HEK293 (cell line): ENCODE results near the gene ZMYND12.

Experiments
- BCL11B ChIP-seq: fragments of 450-650 bp; formaldehyde crosslinking; IDR thresholded peaks from 2 replicates; pipeline ENCODE4 v1.5.1; 2016; ENCODE audit warnings: low read depth, missing biosample characterization, missing genetic modification characterization
- HOXA7 ChIP-seq: sonication (generic); formaldehyde crosslinking; IDR thresholded peaks from 2 replicates; pipeline ENCODE4 v1.8.1; 2022; ENCODE audit warnings: missing genetic modification reagents, borderline replicate concordance
- KLF10 ChIP-seq: fragments of 450-650 bp; IDR thresholded peaks from 2 replicates; pipeline ENCODE4 v1.5.1; 2018; ENCODE audit warnings: missing biosample characterization, mild to moderate bottlenecking, missing genetic modification characterization
- KLF9 ChIP-seq: fragments of 450-650 bp; formaldehyde crosslinking; IDR thresholded peaks from 2 replicates; pipeline ENCODE4 v1.5.1; 2016; ENCODE audit warnings: missing biosample characterization, missing genetic modification characterization, low read depth
- SCRT1 ChIP-seq: fragments of 450-650 bp; formaldehyde crosslinking; IDR thresholded peaks from 2 replicates; pipeline ENCODE4 v1.5.1; 2016; ENCODE audit warnings: missing biosample characterization, missing genetic modification characterization, borderline replicate concordance
- SP2 ChIP-seq: fragments of 450-650 bp; formaldehyde crosslinking; IDR thresholded peaks from 2 replicates; pipeline ENCODE4 v1.5.1; 2016; ENCODE audit warnings: missing biosample characterization, missing genetic modification characterization
- SP7 ChIP-seq: fragments of 450-650 bp; formaldehyde crosslinking; IDR thresholded peaks from 2 replicates; pipeline ENCODE4 v1.5.1; 2016; ENCODE audit warnings: missing biosample characterization, missing genetic modification characterization
- ZBTB1 ChIP-seq: fragments of 450-650 bp; formaldehyde crosslinking; IDR thresholded peaks from 2 replicates; pipeline ENCODE4 v1.5.1; 2016; ENCODE audit warnings: missing biosample characterization, missing genetic modification characterization
- ZEB2 ChIP-seq: fragments of 450-650 bp; formaldehyde crosslinking; IDR thresholded peaks from 2 replicates; pipeline ENCODE4 v1.5.1; 2016; ENCODE audit warnings: missing biosample characterization, missing genetic modification characterization
- ZFHX2 ChIP-seq: fragments of 450-650 bp; formaldehyde crosslinking; conservative IDR thresholded peaks from 2 replicates; pipeline ENCODE4 v1.5.1; 2016; ENCODE audit warnings: missing biosample characterization, missing genetic modification characterization
- ZNF10 ChIP-seq: fragments of 450-650 bp; formaldehyde crosslinking; IDR thresholded peaks from 2 replicates; pipeline ENCODE4 v1.5.1; 2017; ENCODE audit warnings: missing biosample characterization, missing genetic modification characterization
- ZNF146 ChIP-seq: fragments of 450-650 bp; formaldehyde crosslinking; IDR thresholded peaks from 2 replicates; pipeline ENCODE4 v1.5.1; 2016; ENCODE audit warnings: missing biosample characterization, missing genetic modification characterization
- ZNF157 ChIP-seq: fragments of 450-650 bp; formaldehyde crosslinking; IDR thresholded peaks from 2 replicates; pipeline ENCODE4 v1.5.1; 2016; ENCODE audit warnings: missing biosample characterization, missing genetic modification characterization
- ZNF19 ChIP-seq: fragments of 450-650 bp; formaldehyde crosslinking; IDR thresholded peaks from 2 replicates; pipeline ENCODE4; 2016; ENCODE audit warnings: missing biosample characterization, missing genetic modification characterization, low read depth
- ZNF211 ChIP-seq: fragments of 450-650 bp; formaldehyde crosslinking; IDR thresholded peaks from 2 replicates; pipeline ENCODE4 v1.5.1; 2016; ENCODE audit warnings: low read depth, missing biosample characterization, missing genetic modification characterization
- ZNF223 ChIP-seq: fragments of 450-650 bp; formaldehyde crosslinking; IDR thresholded peaks from 2 replicates; pipeline ENCODE4 v1.5.1; 2016; ENCODE audit warnings: missing biosample characterization, missing genetic modification characterization
- ZNF292 ChIP-seq: fragments of 450-650 bp; formaldehyde crosslinking; IDR thresholded peaks from 2 replicates; pipeline ENCODE4 v1.5.1; 2016; ENCODE audit warnings: low read depth, missing biosample characterization, missing genetic modification characterization, borderline replicate concordance
- ZNF37A ChIP-seq: fragments of 450-650 bp; IDR thresholded peaks from 2 replicates; pipeline ENCODE4 v1.5.1; 2018; ENCODE audit warnings: missing biosample characterization, missing genetic modification characterization
- ZNF394 ChIP-seq: fragments of 450-650 bp; formaldehyde crosslinking; IDR thresholded peaks from 2 replicates; pipeline ENCODE4 v1.5.1; 2016; ENCODE audit warnings: missing biosample characterization, missing genetic modification characterization, mild to moderate bottlenecking, moderate library complexity, borderline replicate concordance
- ZNF501 ChIP-seq: fragments of 450-650 bp; formaldehyde crosslinking; IDR thresholded peaks from 2 replicates; pipeline ENCODE4 v1.5.1; 2016; ENCODE audit warnings: missing biosample characterization, missing genetic modification characterization
- ZNF544 ChIP-seq: fragments of 450-650 bp; formaldehyde crosslinking; IDR thresholded peaks from 2 replicates; pipeline ENCODE4 v1.5.0; 2017; ENCODE audit warnings: missing biosample characterization, missing genetic modification characterization
- ZNF561 ChIP-seq: fragments of 450-650 bp; IDR thresholded peaks from 2 replicates; pipeline ENCODE4 v1.5.1; 2018; ENCODE audit warnings: missing biosample characterization, missing genetic modification characterization, borderline replicate concordance
- ZNF585B ChIP-seq: fragments of 450-650 bp; formaldehyde crosslinking; IDR thresholded peaks from 2 replicates; pipeline ENCODE4 v1.5.1; 2016; ENCODE audit warnings: missing biosample characterization, missing genetic modification characterization
- ZNF626 ChIP-seq: fragments of 450-650 bp; sonication (Bioruptor Pico); formaldehyde crosslinking; IDR thresholded peaks from 2 replicates; pipeline ENCODE4 v1.5.1; 2018; ENCODE audit warnings: missing biosample characterization, missing genetic modification characterization, inconsistent platforms
- ZNF791 ChIP-seq: fragments of 450-650 bp; formaldehyde crosslinking; IDR thresholded peaks from 2 replicates; pipeline ENCODE4 v1.5.1; 2016; ENCODE audit warnings: missing biosample characterization, missing genetic modification characterization
- ZNF792 ChIP-seq: fragments of 450-650 bp; formaldehyde crosslinking; IDR thresholded peaks from 2 replicates; pipeline ENCODE4 v1.5.1; 2016; ENCODE audit warnings: missing biosample characterization, missing genetic modification characterization
- ZNF837 ChIP-seq: fragments of 450-650 bp; formaldehyde crosslinking; IDR thresholded peaks from 2 replicates; pipeline ENCODE4 v1.5.1; 2016; ENCODE audit warnings: missing biosample characterization, missing genetic modification characterization
- ZXDB ChIP-seq: fragments of 450-650 bp; formaldehyde crosslinking; IDR thresholded peaks from 2 replicates; pipeline ENCODE4 v1.5.1; 2016; ENCODE audit warnings: missing biosample characterization, missing genetic modification characterization
- TF ChIP-seq, protein P1 (sequence below): fragments of 450-650 bp; formaldehyde crosslinking; IDR thresholded peaks from 2 replicates; pipeline ENCODE4 v1.5.1; 2017; ENCODE audit warnings: missing biosample characterization, missing genetic modification characterization
- TF ChIP-seq, protein P2 (sequence below): fragments of 450-650 bp; formaldehyde crosslinking; IDR thresholded peaks from 2 replicates; pipeline ENCODE4 v1.5.1; 2016; ENCODE audit warnings: missing biosample characterization, missing genetic modification characterization
- TF ChIP-seq, protein P3 (sequence below): fragments of 450-650 bp; formaldehyde crosslinking; IDR thresholded peaks from 2 replicates; pipeline ENCODE4 v1.5.1; 2016; ENCODE audit warnings: missing biosample characterization, missing genetic modification characterization
- TF ChIP-seq, protein P4 (sequence below): fragments of 450-650 bp; formaldehyde crosslinking; IDR thresholded peaks from 2 replicates; pipeline ENCODE4 v1.5.1; 2016; ENCODE audit warnings: missing biosample characterization, missing genetic modification characterization

The ZMYND12 gene

DNA sequence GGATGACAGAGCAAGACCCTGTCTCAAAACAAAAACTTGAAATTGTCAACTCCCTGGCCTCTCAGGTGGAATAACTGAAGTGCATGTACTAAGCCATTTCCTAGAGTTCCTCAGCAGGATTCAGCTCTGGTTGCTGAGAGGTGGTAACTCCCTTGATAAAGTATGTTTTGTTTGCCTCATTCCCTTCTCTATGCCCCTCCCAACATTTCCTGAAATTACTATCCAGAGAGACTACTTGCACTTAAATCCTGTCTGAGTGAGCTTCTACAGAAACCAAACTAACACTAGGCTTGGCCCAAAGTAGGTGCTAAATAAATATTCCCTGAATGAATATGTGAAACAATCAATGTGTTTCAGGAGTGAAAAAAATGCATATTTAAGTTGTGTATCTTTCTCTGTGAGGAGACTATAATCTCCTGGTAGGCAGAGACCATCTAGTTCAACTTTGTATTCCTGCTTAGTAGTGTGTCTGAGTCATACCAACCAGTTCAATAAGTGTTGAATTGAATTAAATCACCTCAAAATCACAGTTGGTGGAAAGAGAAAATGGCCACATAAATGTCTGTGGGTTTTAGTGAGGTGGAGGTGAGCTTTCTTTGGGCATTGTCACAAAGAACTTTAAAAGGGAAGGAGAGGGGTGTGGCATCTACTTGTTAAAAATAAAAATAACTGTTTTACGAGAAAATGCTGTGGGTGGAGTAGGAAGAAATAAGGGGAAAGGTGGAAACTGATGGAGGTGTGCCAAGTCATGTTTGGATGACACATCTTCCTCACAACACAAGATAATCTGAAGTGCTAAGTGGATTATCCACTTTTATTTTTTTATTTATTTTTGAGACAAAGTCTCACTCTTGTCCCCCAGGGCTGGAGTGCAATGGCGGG is 62.6 kb downstream of the ZMYND12 start (continued):
- no peak for TF ChIP-seq BCL11B (tag by site-specific recombination)
- TF ChIP-seq ZNF19 (tag by site-specific recombination) = no peak
- no peak for TF ChIP-seq ZNF394 (tag by site-specific recombination)
- TF ChIP-seq, protein P1, sequence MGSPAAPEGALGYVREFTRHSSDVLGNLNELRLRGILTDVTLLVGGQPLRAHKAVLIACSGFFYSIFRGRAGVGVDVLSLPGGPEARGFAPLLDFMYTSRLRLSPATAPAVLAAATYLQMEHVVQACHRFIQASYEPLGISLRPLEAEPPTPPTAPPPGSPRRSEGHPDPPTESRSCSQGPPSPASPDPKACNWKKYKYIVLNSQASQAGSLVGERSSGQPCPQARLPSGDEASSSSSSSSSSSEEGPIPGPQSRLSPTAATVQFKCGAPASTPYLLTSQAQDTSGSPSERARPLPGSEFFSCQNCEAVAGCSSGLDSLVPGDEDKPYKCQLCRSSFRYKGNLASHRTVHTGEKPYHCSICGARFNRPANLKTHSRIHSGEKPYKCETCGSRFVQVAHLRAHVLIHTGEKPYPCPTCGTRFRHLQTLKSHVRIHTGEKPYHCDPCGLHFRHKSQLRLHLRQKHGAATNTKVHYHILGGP (tag by site-specific recombination) = no peak
- no peak for TF ChIP-seq ZEB2
- TF ChIP-seq ZNF146 (tag by site-specific recombination) = no peak
- TF ChIP-seq HOXA7 (CRISPR knock-in tag) = no peak
- TF ChIP-seq SP2 (tag by site-specific recombination) = no peak
- TF ChIP-seq ZNF791 (tag by site-specific recombination) = no peak
- TF ChIP-seq, protein P2, sequence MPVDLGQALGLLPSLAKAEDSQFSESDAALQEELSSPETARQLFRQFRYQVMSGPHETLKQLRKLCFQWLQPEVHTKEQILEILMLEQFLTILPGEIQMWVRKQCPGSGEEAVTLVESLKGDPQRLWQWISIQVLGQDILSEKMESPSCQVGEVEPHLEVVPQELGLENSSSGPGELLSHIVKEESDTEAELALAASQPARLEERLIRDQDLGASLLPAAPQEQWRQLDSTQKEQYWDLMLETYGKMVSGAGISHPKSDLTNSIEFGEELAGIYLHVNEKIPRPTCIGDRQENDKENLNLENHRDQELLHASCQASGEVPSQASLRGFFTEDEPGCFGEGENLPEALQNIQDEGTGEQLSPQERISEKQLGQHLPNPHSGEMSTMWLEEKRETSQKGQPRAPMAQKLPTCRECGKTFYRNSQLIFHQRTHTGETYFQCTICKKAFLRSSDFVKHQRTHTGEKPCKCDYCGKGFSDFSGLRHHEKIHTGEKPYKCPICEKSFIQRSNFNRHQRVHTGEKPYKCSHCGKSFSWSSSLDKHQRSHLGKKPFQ (tag by site-specific recombination) = no peak
- TF ChIP-seq ZNF223 (tag by site-specific recombination) = no peak
- no peak for TF ChIP-seq ZNF211
- TF ChIP-seq KLF10 = no peak
- no peak for TF ChIP-seq ZNF292
- no peak for TF ChIP-seq SCRT1 (tag by site-specific recombination)
- no peak for TF ChIP-seq ZNF837 (tag by site-specific recombination)
- TF ChIP-seq SP7 = no peak
- no peak for TF ChIP-seq ZNF37A (tag by site-specific recombination)
- TF ChIP-seq ZNF626 (tag by site-specific recombination) = no peak
- no peak for TF ChIP-seq ZNF544
- TF ChIP-seq ZNF561 (tag by site-specific recombination) = no peak
- TF ChIP-seq, protein P3, sequence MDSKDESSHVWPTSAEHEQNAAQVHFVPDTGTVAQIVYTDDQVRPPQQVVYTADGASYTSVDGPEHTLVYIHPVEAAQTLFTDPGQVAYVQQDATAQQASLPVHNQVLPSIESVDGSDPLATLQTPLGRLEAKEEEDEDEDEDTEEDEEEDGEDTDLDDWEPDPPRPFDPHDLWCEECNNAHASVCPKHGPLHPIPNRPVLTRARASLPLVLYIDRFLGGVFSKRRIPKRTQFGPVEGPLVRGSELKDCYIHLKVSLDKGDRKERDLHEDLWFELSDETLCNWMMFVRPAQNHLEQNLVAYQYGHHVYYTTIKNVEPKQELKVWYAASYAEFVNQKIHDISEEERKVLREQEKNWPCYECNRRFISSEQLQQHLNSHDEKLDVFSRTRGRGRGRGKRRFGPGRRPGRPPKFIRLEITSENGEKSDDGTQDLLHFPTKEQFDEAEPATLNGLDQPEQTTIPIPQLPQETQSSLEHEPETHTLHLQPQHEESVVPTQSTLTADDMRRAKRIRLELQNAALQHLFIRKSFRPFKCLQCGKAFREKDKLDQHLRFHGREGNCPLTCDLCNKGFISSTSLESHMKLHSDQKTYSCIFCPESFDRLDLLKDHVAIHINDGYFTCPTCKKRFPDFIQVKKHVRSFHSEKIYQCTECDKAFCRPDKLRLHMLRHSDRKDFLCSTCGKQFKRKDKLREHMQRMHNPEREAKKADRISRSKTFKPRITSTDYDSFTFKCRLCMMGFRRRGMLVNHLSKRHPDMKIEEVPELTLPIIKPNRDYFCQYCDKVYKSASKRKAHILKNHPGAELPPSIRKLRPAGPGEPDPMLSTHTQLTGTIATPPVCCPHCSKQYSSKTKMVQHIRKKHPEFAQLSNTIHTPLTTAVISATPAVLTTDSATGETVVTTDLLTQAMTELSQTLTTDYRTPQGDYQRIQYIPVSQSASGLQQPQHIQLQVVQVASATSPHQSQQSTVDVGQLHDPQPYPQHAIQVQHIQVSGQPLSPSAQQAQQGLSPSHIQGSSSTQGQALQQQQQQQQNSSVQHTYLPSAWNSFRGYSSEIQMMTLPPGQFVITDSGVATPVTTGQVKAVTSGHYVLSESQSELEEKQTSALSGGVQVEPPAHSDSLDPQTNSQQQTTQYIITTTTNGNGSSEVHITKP (tag by site-specific recombination) = peak; percentile 40; the same call in 1 of the 2 replicates
- TF ChIP-seq, protein P4, sequence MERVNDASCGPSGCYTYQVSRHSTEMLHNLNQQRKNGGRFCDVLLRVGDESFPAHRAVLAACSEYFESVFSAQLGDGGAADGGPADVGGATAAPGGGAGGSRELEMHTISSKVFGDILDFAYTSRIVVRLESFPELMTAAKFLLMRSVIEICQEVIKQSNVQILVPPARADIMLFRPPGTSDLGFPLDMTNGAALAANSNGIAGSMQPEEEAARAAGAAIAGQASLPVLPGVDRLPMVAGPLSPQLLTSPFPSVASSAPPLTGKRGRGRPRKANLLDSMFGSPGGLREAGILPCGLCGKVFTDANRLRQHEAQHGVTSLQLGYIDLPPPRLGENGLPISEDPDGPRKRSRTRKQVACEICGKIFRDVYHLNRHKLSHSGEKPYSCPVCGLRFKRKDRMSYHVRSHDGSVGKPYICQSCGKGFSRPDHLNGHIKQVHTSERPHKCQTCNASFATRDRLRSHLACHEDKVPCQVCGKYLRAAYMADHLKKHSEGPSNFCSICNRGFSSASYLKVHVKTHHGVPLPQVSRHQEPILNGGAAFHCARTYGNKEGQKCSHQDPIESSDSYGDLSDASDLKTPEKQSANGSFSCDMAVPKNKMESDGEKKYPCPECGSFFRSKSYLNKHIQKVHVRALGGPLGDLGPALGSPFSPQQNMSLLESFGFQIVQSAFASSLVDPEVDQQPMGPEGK (tag by site-specific recombination) = no peak
- no peak for TF ChIP-seq ZNF10
- TF ChIP-seq ZNF792 (tag by site-specific recombination) = no peak
- TF ChIP-seq ZNF501 (tag by site-specific recombination) = no peak
- TF ChIP-seq ZFHX2 = peak; percentile 81
- TF ChIP-seq ZXDB (tag by site-specific recombination) = no peak
- TF ChIP-seq ZBTB1 (tag by site-specific recombination) = no peak
- no peak for TF ChIP-seq ZNF585B (tag by site-specific recombination)
- TF ChIP-seq KLF9 (tag by site-specific recombination) = peak; percentile 50; the same call in 1 of the 2 replicates
- TF ChIP-seq ZNF157 = no peak
